ENCODE measurements around the gene HOXC9.

The HOXC9 gene

GRCh38 chr12:53989227-53990113 is 10.5 kb upstream of the HOXC9 start:
- no peak for DNase-seq

DNA sequence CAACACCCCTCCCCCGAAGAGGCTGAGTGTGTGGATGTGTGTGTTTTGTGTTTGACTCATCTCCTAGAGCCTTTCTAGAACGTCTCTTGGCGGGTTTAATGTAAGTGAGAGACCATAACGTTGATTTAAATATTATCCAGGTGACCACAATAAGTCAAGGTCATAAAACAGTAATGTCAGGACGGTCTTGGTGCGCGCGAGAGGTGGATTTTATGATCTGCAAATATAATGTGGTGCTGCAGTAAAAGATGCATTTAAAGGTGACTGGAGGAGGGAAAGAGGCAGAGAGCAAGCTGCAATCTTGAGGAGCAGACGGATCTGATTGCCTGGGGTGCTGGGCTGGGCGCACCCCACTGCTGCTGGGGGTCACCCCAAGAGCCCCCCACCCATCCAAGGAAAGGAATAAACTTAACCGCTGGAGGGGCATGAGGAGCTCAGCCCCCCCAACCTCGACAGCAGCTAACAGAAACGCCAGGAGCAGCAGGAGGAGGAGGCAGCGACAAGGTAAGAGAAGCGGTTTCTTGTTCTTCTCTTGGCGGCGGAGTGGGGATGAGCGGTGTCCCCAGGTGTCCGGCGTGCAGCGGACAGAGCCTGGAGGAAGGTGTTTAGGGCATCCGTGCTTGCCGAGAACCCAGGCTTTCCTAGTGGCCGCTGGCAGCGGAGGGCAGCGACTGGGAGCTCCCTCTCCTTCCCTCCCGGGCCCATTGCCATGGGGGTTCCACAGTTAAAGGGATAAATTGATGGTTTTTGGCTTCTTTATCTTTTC is 9.5 kb upstream of the HOXC9 start:
- DNase-seq = no peak

DNA sequence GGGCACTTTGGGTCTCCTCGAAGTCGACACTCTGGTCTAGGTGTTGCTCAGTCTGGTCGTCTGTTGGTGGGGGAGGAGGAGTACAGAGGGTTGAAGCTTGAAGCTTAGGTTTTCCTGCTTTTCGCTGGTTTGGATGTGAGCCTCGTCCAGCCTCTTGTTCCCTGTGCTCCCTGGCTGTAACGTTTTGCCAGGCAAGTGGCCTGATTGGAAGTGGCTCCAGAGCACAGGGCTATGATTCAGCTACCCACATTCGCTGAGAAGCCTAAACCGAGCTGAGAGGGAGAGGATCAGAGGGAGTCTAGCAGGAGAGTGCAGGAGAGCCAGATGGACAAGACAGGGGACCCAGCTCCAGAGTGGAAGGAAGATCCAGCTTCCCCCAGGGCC is 8.9 kb upstream of the HOXC9 start:
- DNase-seq = no peak

- DNase-seq = no peak
These were observed 7.5 kb upstream of the HOXC9 start for GRCh38 chr12:53992377-53992889.

- no peak for DNase-seq
These were observed 6.6 kb upstream of the HOXC9 start for GRCh38 chr12:53993162-53994008.

DNA sequence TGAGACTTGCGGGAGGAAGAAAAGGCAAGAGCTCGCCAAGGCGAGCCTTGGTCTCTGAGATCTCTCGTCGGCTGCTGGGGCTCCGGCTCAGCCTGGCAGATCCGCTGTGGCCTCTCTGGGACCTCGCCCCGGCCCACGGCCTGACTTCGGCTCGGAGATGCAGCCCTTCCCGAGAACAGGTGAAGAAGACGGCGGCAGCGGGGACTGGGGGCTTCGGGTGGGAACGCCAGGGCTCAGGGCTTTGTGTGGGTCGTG is 6.0 kb upstream of the HOXC9 start:
- DNase-seq = no peak

- no peak for DNase-seq
These were observed 5.5 kb upstream of the HOXC9 start for GRCh38 chr12:53994264-53995001.

DNA sequence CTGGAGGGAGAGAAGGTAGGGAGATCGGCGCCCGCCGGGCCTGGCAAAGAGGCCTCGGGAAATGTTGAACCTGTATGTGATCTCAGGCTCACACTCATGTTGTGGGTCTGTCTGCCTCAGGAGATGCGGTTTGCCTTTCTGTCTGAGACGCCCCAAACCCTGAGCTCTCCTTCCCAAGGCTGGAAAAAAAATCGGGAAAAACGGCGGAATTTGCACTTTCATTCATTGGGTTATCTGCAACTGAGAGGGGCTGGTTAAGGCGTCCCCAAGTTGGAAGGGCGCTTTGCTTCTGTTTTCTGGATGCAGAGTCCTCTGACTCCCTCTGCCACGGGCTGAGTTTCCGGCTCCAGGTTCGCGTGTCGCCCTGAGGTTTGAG is 5.0 kb upstream of the HOXC9 start:
- no peak for DNase-seq

- no peak for DNase-seq
These were observed 4.4 kb upstream of the HOXC9 start for GRCh38 chr12:53995378-53996239.

- no peak for DNase-seq
These were observed 3.4 kb upstream of the HOXC9 start for GRCh38 chr12:53996240-53997203.

GRCh38 chr12:53997204-53998109 is 2.5 kb upstream of the HOXC9 start:
- no peak for DNase-seq

DNA sequence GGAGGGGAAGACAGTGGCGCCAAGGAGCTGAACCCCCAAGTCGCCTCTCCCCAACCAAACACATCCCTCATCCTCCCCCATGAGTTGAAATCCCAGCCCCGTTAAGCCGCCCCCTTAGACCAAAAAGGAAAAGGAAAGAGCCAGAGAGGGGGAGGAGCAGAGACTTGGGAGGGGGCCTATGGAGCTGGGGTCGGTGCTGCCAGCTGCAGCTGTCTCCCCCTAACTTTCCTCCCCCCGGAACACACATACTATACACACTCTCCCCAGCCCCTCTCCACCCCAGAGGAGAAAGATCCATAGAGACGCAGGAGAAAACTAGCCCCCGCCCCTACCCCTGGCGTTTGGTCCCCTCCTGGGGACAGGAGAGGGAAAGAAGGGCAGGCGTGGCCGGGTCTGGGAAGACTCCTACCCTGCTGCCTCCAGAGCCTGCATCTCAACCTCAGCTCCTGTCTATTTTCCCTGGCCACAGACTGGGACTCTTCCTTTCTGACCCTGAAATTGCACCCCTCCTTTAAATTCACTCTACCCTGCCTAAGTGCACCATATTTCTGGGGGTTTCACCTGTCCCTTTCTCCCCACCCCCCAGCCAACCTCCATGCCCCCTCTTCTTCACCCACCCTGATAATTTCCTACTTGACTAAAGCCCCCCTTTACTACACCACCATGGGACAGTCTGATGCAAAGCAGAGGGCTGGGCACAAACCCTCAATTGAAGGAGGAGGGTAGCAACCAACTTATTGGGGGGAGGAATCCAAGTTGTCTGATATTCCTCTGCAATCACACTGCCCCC is 1.7 kb upstream of the HOXC9 start:
- no peak for DNase-seq

DNA sequence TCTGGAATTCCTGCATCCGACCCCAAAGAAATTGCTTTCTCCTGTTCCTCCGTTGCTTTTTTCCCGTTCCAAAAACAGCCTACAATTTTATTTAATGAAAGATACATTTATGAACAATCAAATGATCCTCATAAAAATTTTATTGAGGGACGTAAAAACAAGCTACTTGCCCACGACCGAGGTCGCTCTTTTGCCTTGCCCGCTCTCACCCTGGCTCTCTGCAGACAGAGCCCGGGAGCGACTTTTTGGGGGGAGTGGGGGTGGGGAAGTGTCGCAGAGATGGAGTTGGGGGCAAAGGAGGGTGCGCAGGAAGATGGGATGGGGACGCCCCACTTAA is 1.1 kb upstream of the HOXC9 start:
- DNase-seq = no peak

DNA sequence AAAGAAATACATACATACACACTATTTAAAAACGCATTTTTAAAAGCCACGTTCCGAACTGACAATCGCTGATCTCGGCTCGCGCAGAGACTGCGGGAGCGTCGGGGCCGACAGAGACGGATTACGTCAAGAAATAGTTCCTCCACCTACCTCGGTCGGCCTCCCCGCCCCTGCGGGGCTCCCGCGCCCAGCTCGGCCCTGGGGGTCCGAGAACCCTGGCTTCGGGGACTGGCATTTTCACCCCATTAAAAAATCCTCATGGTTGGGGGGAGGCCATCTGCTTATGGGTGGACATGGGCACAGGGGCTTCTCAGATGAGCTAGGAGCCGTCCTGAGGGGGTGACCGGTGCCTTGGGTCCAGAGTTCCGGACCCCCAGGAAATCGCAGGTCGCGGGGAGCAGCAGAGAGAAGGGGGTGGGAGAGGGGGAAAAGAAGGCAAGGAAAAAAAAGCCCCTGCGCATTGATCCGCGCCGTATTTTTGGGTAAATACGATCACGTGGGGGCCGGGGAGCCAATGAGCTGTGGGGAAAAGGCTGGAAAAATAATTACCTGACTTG is 324 bp upstream of the HOXC9 start:
- DNase-seq = no peak

- DNase-seq = no peak
These were observed 1.6 kb downstream of the HOXC9 start for GRCh38 chr12:54001283-54002187.

- no peak for DNase-seq
These were observed 2.4 kb downstream of the HOXC9 start for GRCh38 chr12:54002278-54002914.

DNA sequence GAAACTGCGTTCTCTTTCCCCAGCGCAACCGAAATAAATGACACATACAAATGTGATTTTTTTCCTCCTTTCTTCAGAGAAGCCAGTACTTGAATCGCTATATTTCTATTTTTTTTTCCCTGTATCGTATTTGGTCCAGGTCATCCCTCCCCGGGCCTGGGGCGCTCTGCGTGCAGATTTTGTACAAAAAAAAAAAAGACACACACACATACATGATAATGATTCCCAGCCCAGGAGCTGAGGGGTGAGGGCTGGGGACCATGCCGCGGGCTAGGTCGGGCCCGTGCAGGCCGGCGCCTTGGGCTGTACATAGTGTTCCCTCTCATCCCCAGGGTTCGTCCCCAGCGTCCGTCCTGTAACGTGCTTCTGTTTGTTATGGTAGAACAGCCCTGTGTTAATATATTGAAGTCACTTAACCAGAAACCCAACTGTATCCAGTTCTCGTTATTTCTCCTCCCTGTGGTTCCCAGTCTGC is 3.0 kb downstream of the HOXC9 start:
- DNase-seq = no peak
